ENCODE data around the gene CD300C. TPM values are rescaled to one million over a fixed set of nuclear protein-coding genes. Genes with fewer than 3 reads are reported as not detected.

Gene CD300C
- total RNA-seq, 1 experiment from 2014 or later: not detected

- TF ChIP-seq CTCF (conservative IDR thresholded peaks at IDR 0.05; ENCODE audit: low read depth, low read length): no peak
- TF ChIP-seq EZH2 (IDR thresholded peaks at IDR 0.05; ENCODE audit: borderline replicate concordance, low read depth, low read length, poor library complexity, severe bottlenecking): no peak
- Histone ChIP-seq H3K9me3 (ENCODE audit: low read depth, low read length, poor library complexity, severe bottlenecking) (no peaks in the 10 kb centered on the region), H3K27me3 (replicated peaks; ENCODE audit: insufficient read depth, low read depth, low read length, poor library complexity) (peaks cover 55% of the 10 kb centered on the region), H3K27ac (ENCODE audit: low read depth, low read length, poor library complexity, severe bottlenecking) (no peak overlapping the region), H3K36me3 (ENCODE audit: insufficient read depth, low read length, poor library complexity, severe bottlenecking) (no peaks in the 10 kb centered on the region), H3K4me3 (ENCODE audit: low read depth, low read length, poor library complexity, severe bottlenecking) (no peak overlapping the region), H3K4me1 (ENCODE audit: insufficient read depth, low read length, poor library complexity, severe bottlenecking) (no peaks in the 10 kb centered on the region)
- BruUV-seq (replicated peaks): no TSS peak
- POLR2A ChIA-PET (ENCODE audit: low non-redundant PET): no interaction called here
- DNase-seq (ENCODE audit: low spot score): no peak
- intact Hi-C loops (cut with micrococcal nuclease; ENCODE audit: unreplicated experiment): no loop called here
- CTCF ChIA-PET: no interaction called here
These were observed 20.5 kb downstream of the CD300C start for GRCh38 chr17:74525465-74525725.

- peaks cover 55% of the 10 kb centered on the region for H3K27me3 ChIP-seq (replicated peaks; ENCODE audit: insufficient read depth, low read depth, low read length, poor library complexity)
- no TSS peak for BruUV-seq (replicated peaks)
- no peak for DNase-seq (ENCODE audit: low spot score)
- H3K4me3 ChIP-seq (ENCODE audit: low read depth, low read length, poor library complexity, severe bottlenecking): no peak overlapping the region
- CTCF ChIA-PET: no interaction called here
- POLR2A ChIA-PET (ENCODE audit: low non-redundant PET): no interaction called here
- no peaks in the 10 kb centered on the region for H3K9me3 ChIP-seq (ENCODE audit: low read depth, low read length, poor library complexity, severe bottlenecking)
- intact Hi-C loops (cut with micrococcal nuclease; ENCODE audit: unreplicated experiment): no loop called here
- no peak overlapping the region for H3K27ac ChIP-seq (ENCODE audit: low read depth, low read length, poor library complexity, severe bottlenecking)
- H3K4me1 ChIP-seq (ENCODE audit: insufficient read depth, low read length, poor library complexity, severe bottlenecking): no peaks in the 10 kb centered on the region
- H3K36me3 ChIP-seq (ENCODE audit: insufficient read depth, low read length, poor library complexity, severe bottlenecking): no peaks in the 10 kb centered on the region
- no peak for TF ChIP-seq CTCF (conservative IDR thresholded peaks at IDR 0.05; ENCODE audit: low read depth, low read length)
- TF ChIP-seq EZH2 (IDR thresholded peaks at IDR 0.05; ENCODE audit: borderline replicate concordance, low read depth, low read length, poor library complexity, severe bottlenecking): no peak
These were observed 21.1 kb downstream of the CD300C start for GRCh38 chr17:74524653-74525464.

- intact Hi-C loops (cut with micrococcal nuclease; ENCODE audit: unreplicated experiment): no loop called here
- Histone ChIP-seq H3K27me3 (replicated peaks; ENCODE audit: insufficient read depth, low read depth, low read length, poor library complexity) (peaks cover 45% of the 10 kb centered on the region), H3K9me3 (ENCODE audit: low read depth, low read length, poor library complexity, severe bottlenecking) (no peaks in the 10 kb centered on the region), H3K4me3 (ENCODE audit: low read depth, low read length, poor library complexity, severe bottlenecking) (no peak overlapping the region), H3K4me1 (ENCODE audit: insufficient read depth, low read length, poor library complexity, severe bottlenecking) (no peaks in the 10 kb centered on the region), H3K27ac (ENCODE audit: low read depth, low read length, poor library complexity, severe bottlenecking) (no peak overlapping the region), H3K36me3 (ENCODE audit: insufficient read depth, low read length, poor library complexity, severe bottlenecking) (no peaks in the 10 kb centered on the region)
- CTCF ChIA-PET: no interaction called here
- POLR2A ChIA-PET (ENCODE audit: low non-redundant PET): no interaction called here
- DNase-seq (ENCODE audit: low spot score): no peak
- no TSS peak for BruUV-seq (replicated peaks)
- TF ChIP-seq EZH2 (IDR thresholded peaks at IDR 0.05; ENCODE audit: borderline replicate concordance, low read depth, low read length, poor library complexity, severe bottlenecking) (no peak), CTCF (conservative IDR thresholded peaks at IDR 0.05; ENCODE audit: low read depth, low read length) (no peak)
These were observed 22.6 kb downstream of the CD300C start for GRCh38 chr17:74523308-74523707.
